SK-N-MC (cell line): ENCODE data around the gene DCBLD1.

Experiments
- EZH2 ChIP-seq: fragments of 200-600 bp; sonication (generic); IDR thresholded peaks from one replicate; pipeline ENCODE4 v1.6.1; 2017; ENCODE audit warnings: antibody characterized with exemption
- POLR2AphosphoS5 ChIP-seq: IDR thresholded peaks from 2 replicates; pipeline ENCODE4 v1.6.1; 2012; ENCODE audit warnings: mild to moderate bottlenecking, low read depth, low read length, borderline replicate concordance

DNA sequence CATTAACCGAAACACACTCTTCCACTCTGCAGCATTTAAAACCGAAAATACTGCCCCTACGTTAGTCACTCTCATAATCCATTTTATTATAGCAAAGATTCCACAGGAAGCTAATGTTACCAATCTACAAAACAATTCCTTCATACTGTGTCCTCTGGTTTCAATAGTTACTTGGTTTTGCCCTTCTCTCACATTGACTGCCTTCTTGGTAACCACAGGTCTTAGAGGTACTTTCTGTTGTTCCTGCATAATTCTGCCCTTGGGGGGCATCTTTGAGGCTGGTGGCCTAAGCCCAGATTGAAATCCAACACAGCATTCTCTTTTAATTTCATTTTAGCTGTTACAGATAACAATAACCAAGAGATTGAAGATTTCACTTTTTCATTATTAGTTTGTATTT is 9.8 kb upstream of the DCBLD1 start:
- TF ChIP-seq EZH2 (no peak), POLR2AphosphoS5 (no peak)
